Suprapubic skin (tissue), 3 donors: ENCODE measurements around the gene CFLAR.

Source experiments
- EP300 ChIP-seq: sonication (generic); formaldehyde crosslinking; IDR thresholded peaks from one replicate; pipeline ENCODE4 v1.6.1; 2017; ENCODE audit warnings: antibody characterized with exemption
- POLR2A ChIP-seq, 2 donors: fragments of 450-650 bp; IDR thresholded peaks; one replicate each; pipeline ENCODE4 v1.6.1; 2017; ENCODE audit warnings: antibody characterized with exemption in 2 of 2, mild to moderate bottlenecking in 2 of 2, moderate library complexity in 2 of 2
- TF ChIP-seq, protein P1 (sequence below), 2 donors: fragments of 200-600 bp in 1 of 2; fragments of 450-650 bp in 1 of 2; sonication (generic) in 1 of 2; IDR thresholded peaks; one replicate each; pipeline ENCODE4 v1.5.1; 2016 to 2019; ENCODE audit warnings: antibody characterized with exemption in 2 of 2, mild to moderate bottlenecking in 1 of 2, moderate library complexity in 1 of 2

DNA sequence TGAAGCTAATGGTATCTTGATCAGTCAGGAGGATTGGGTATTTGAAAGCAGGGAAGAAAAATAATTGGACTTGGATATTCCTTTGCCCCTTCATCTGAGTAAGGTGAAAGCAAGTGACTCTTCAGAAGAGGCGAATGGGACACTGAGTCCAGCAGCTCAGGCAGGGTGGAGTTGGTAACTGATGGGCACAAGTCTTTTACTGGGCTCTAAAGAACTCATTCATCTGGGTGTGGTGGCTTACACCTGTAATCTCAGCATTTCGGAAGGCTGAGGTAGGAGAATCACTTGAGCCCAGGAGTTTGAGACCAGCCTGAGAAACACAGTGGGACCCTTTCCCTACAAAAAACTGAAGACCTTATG lies 11.2 kb downstream of the CFLAR start:
- TF ChIP-seq EP300 (no peak), POLR2A (IDR thresholded peaks at IDR 0.05) (no peak)
- TF ChIP-seq, protein P1, sequence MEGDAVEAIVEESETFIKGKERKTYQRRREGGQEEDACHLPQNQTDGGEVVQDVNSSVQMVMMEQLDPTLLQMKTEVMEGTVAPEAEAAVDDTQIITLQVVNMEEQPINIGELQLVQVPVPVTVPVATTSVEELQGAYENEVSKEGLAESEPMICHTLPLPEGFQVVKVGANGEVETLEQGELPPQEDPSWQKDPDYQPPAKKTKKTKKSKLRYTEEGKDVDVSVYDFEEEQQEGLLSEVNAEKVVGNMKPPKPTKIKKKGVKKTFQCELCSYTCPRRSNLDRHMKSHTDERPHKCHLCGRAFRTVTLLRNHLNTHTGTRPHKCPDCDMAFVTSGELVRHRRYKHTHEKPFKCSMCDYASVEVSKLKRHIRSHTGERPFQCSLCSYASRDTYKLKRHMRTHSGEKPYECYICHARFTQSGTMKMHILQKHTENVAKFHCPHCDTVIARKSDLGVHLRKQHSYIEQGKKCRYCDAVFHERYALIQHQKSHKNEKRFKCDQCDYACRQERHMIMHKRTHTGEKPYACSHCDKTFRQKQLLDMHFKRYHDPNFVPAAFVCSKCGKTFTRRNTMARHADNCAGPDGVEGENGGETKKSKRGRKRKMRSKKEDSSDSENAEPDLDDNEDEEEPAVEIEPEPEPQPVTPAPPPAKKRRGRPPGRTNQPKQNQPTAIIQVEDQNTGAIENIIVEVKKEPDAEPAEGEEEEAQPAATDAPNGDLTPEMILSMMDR (IDR thresholded peaks at IDR 0.05), result no peak
